Pancreas (tissue), 10 donors: Measurements from ENCODE around the gene CETN3. TPM values are rescaled to one million over a fixed set of nuclear protein-coding genes. Genes with fewer than 3 reads are reported as not detected.
"Not testable (repeated sequence)": the region's sequence is repeated elsewhere in the genome, so short reads cannot be mapped to it uniquely, and the experiment has no call there.

Experiments used
- ATAC-seq, 4 donors: fragments of 200-7000 bp; cut with Tn5 transposase; one replicate each; pipeline versions ENCODE4 v1.8.0 to v1.9.1; 2020; ENCODE audit warnings: mild to moderate bottlenecking in 4 of 4, moderate library complexity in 4 of 4
- DNase-seq, 6 donors: peaks; one replicate each; pipeline ENCODE4 v3.0.0-alpha.2; 2020
- FAIRE-seq: peaks from 2 replicates; lab custom pipeline; 2012; peaks lifted over from hg19 to GRCh38; lab: Jason Lieb, UNC
- H3K27ac ChIP-seq, 4 donors: fragments of 200-600 bp; sonication (generic); 1 replicate in 3 of 4; 2 replicates in 1 of 4; pipeline versions ENCODE4 v1.5.0 to v1.8.0; 2020
- H3K27me3 ChIP-seq, 4 donors: fragments of 200-600 bp; one replicate each; pipeline ENCODE4 v1.8.0; 2021
- H3K36me3 ChIP-seq, 3 donors: fragments of 200-600 bp; sonication (generic) in 1 of 3; one replicate each; pipeline versions ENCODE4 v1.5.0 to v1.8.0; 2020 to 2021
- H3K4me1 ChIP-seq, 3 donors: fragments of 200-600 bp; one replicate each; pipeline ENCODE4 v1.8.0; 2021
- H3K4me3 ChIP-seq, 4 donors: fragments of 200-600 bp; sonication (generic) in 2 of 4; one replicate each; pipeline versions ENCODE4 v1.5.0 to v1.8.0; 2020 to 2021
- H3K9me3 ChIP-seq, 4 donors: fragments of 200-600 bp; one replicate each; pipeline ENCODE4 v1.8.0; 2021
- CTCF ChIP-seq, 4 donors: fragments of 200-600 bp; sonication (generic) in 3 of 4; IDR thresholded peaks; one replicate each; pipeline versions ENCODE4 v1.5.0 to v1.8.0; 2021; ENCODE audit warnings: antibody characterized with exemption in 4 of 4
- WGBS, 2 donors: extraction: QIAGEN DNeasy Blood & Tissue Kit; methylation state at CpG; one replicate each; pipeline ENCODE4 v1.1.7; 2013; 5-methylcytosine and 5-hydroxymethylcytosine counted together
- intact Hi-C, 3 donors: fragments of 100-400 bp; cut with DNase I; formaldehyde crosslinking; loops; one replicate each; pipeline versions ENCODE4 v1.11.1 to v1.14.2; 2022
- polyA plus RNA-seq, 2 donors: library from polyadenylated mRNA; stranded (reverse); fragments of 200-250 nt; gene quantifications; one replicate each; pipeline ENCODE4 v1.2.3, GENCODE V29; 2013
- total RNA-seq, 6 donors: library from RNA; stranded (reverse); fragmentation: NEBNext Ultra II Directional in 4 of 6; extraction: Animal tissue kit (Norgen Biotek cat#: 25700) in 4 of 6; gene quantifications; one replicate each; pipeline versions ENCODE4 v1.2.1 to v1.2.4, GENCODE V29; 2021 to 2023
- donor health status: healthy with polysubstance abuse.
- donor health status: DM: no; HTN: no; CAD: no; lungs with moderate emphysema.
- donor health status: DM: no; HTN: no; CAD: no.
- donor health status: control.
- donor health status: control.
- donor health status: Bipolar disorder and iron deficiency.
- donor health status: DM: yes; HTN: yes; CAD: no.
- donor health status: DM: no; HTN: no; CAD: no.
- donor health status: DM: no; HTN: no; CAD: no.
- donor health status: DM: yes; HTN: yes; CAD: no.

The CETN3 gene
- total and polyA plus RNA-seq, 8 donors = 3.3 to 10.0 (median 5.7) TPM

- no peak overlapping the region for H3K27ac ChIP-seq
- no peaks in the 10 kb centered on the region for H3K4me1 ChIP-seq
- FAIRE-seq (no peak), DNase-seq (no peak), ATAC-seq (peak in 1 of 4 donors; percentile 57)
- H3K4me3 ChIP-seq = no peak overlapping the region
- H3K9me3 ChIP-seq = no peaks in the 10 kb centered on the region
- intact Hi-C loops = no loop called here
- TF ChIP-seq CTCF (IDR thresholded peaks at IDR 0.05) = no peak
- no peaks in the 10 kb centered on the region for H3K27me3 ChIP-seq
- 21 to 23% methylated on average over 3 of the region's 3 CpGs for WGBS, 2 donors
- no peaks in the 10 kb centered on the region for H3K36me3 ChIP-seq
Observed at GRCh38 chr5:90353254-90353653, 56.3 kb downstream of the CETN3 start.

- FAIRE-seq (no peak), DNase-seq (no peak), ATAC-seq (no peak)
- Histone ChIP-seq H3K4me1 (no peaks in the 10 kb centered on the region), H3K27ac (no peak overlapping the region), H3K4me3 (no peak overlapping the region), H3K9me3 (no peaks in the 10 kb centered on the region), H3K36me3 (no peaks in the 10 kb centered on the region), H3K27me3 (no peaks in the 10 kb centered on the region)
- TF ChIP-seq CTCF (IDR thresholded peaks at IDR 0.05) = no peak
- WGBS, 2 donors = 70 to 86% methylated on average over 3 of the region's 3 CpGs
- intact Hi-C loops = no loop called here
Observed at GRCh38 chr5:90351101-90351500, 58.5 kb downstream of the CETN3 start.

GRCh38 chr5:90347462-90347861 lies 62.1 kb downstream of the CETN3 start:
- DNase-seq (no peak), ATAC-seq (no peak), FAIRE-seq (no peak)
- Histone ChIP-seq H3K4me3 (no peak overlapping the region), H3K9me3 (no peaks in the 10 kb centered on the region), H3K27me3 (no peaks in the 10 kb centered on the region), H3K4me1 (no peaks in the 10 kb centered on the region), H3K27ac (no peak overlapping the region), H3K36me3 (no peaks in the 10 kb centered on the region)
- TF ChIP-seq CTCF (IDR thresholded peaks at IDR 0.05) = no peak
- intact Hi-C loops = no loop called here

- no peak for DNase-seq
- Histone ChIP-seq H3K4me1 (no peaks in the 10 kb centered on the region), H3K4me3 (no peak overlapping the region), H3K27ac (no peak overlapping the region), H3K27me3 (no peaks in the 10 kb centered on the region), H3K36me3 (no peaks in the 10 kb centered on the region), H3K9me3 (no peaks in the 10 kb centered on the region)
- ATAC-seq = no peak
- no peak for TF ChIP-seq CTCF (IDR thresholded peaks at IDR 0.05)
- FAIRE-seq = no peak
- WGBS, 2 donors = 50% methylated on average over 1 of the region's 1 CpG
- intact Hi-C loops = no loop called here
Observed at GRCh38 chr5:90345684-90346083, 63.9 kb downstream of the CETN3 start.

- Histone ChIP-seq H3K36me3 (no peaks in the 10 kb centered on the region), H3K9me3 (no peaks in the 10 kb centered on the region), H3K4me1 (no peaks in the 10 kb centered on the region), H3K4me3 (no peak overlapping the region), H3K27me3 (no peaks in the 10 kb centered on the region), H3K27ac (no peak overlapping the region)
- ATAC-seq = no peak
- intact Hi-C loops = no loop called here
- FAIRE-seq = no peak
- TF ChIP-seq CTCF (IDR thresholded peaks at IDR 0.05) = no peak
- DNase-seq = no peak
- WGBS, 2 donors = 82 to 86% methylated on average over 1 of the region's 1 CpG
Observed at GRCh38 chr5:90344689-90345088, 64.9 kb downstream of the CETN3 start.

- H3K27ac ChIP-seq, H3K4me1 ChIP-seq, DNase-seq, intact Hi-C loops, FAIRE-seq, H3K9me3 ChIP-seq, H3K36me3 ChIP-seq, H3K4me3 ChIP-seq, ATAC-seq, H3K27me3 ChIP-seq: not testable (repeated sequence)
- 72 to 74% methylated on average over 6 of the region's 6 CpGs for WGBS, 2 donors
Observed at GRCh38 chr5:90343731-90344130, 65.8 kb downstream of the CETN3 start.
